H9 (cell line): ENCODE data around the gene SPNS3. TPM values are rescaled to one million over a fixed set of nuclear protein-coding genes. Genes with fewer than 3 reads are reported as not detected.

Experiments used
- DNase-seq: peaks from one replicate; pipeline ENCODE4 v3.0.0-alpha.2; 2017
- H2AFZ ChIP-seq: one replicate; pipeline ENCODE4 v1.6.1; 2013; ENCODE audit warnings: mild to moderate bottlenecking, low read length, control low read depth, moderate library complexity
- H2AK5ac ChIP-seq: 2 replicates; pipeline ENCODE4 v1.6.1; 2013; ENCODE audit warnings: low read length, control low read depth, mixed read lengths; ENCODE audit not compliant: insufficient read length
- H2BK120ac ChIP-seq: one replicate; pipeline ENCODE4 v1.6.1; 2013; ENCODE audit warnings: low read depth, mild to moderate bottlenecking, low read length, control low read depth, inconsistent platforms; ENCODE audit not compliant: poor library complexity, severe bottlenecking
- H2BK12ac ChIP-seq: 2 replicates; pipeline ENCODE4 v1.6.1; 2013; ENCODE audit warnings: low read length, control low read depth, mixed read lengths, low read depth; ENCODE audit not compliant: insufficient read length
- H2BK15ac ChIP-seq: 2 replicates; pipeline ENCODE4 v1.6.1; 2013; ENCODE audit warnings: low read depth, low read length, control low read depth
- H2BK20ac ChIP-seq: one replicate; pipeline ENCODE4 v1.6.1; 2013; ENCODE audit warnings: low read depth, mild to moderate bottlenecking, low read length, control low read depth, inconsistent platforms; ENCODE audit not compliant: poor library complexity, severe bottlenecking
- H2BK5ac ChIP-seq: 2 replicates; pipeline ENCODE4 v1.6.1; 2013; ENCODE audit warnings: low read length, control low read depth, mixed read lengths; ENCODE audit not compliant: insufficient read length
- H3K14ac ChIP-seq: 2 replicates; pipeline ENCODE4 v1.6.1; 2013; ENCODE audit warnings: low read length, control low read depth; ENCODE audit not compliant: insufficient read depth
- H3K18ac ChIP-seq: 2 replicates; pipeline ENCODE4 v1.6.1; 2013; ENCODE audit warnings: low read depth, mild to moderate bottlenecking, mixed read lengths, low read length, control low read depth; ENCODE audit not compliant: insufficient read length
- H3K23ac ChIP-seq: 2 replicates; pipeline ENCODE4 v1.6.1; 2013; ENCODE audit warnings: low read length, control low read depth, mixed read lengths, low read depth; ENCODE audit not compliant: insufficient read length
- H3K23me2 ChIP-seq: 2 replicates; pipeline ENCODE4 v1.6.1; 2013; ENCODE audit warnings: low read depth, mild to moderate bottlenecking, mixed read lengths, low read length, control low read depth; ENCODE audit not compliant: insufficient read length, poor library complexity, severe bottlenecking
- H3K27ac ChIP-seq: 2 replicates; pipeline ENCODE4 v1.5.1; 2013; ENCODE audit warnings: low read length, control low read depth, mixed read lengths, low read depth; ENCODE audit not compliant: insufficient read length
- H3K27me3 ChIP-seq: 2 replicates; pipeline ENCODE4 v1.6.1; 2013; ENCODE audit warnings: low read length, control low read depth, inconsistent platforms; ENCODE audit not compliant: insufficient read depth
- H3K4ac ChIP-seq: 2 replicates; pipeline ENCODE4 v1.6.1; 2013; ENCODE audit warnings: low read depth, mild to moderate bottlenecking, control low read depth, inconsistent platforms, low read length, moderate library complexity
- H3K4me1 ChIP-seq: 2 replicates; pipeline ENCODE4 v1.6.1; 2013; ENCODE audit warnings: low read length, control low read depth, inconsistent platforms; ENCODE audit not compliant: insufficient read depth
- H3K4me2 ChIP-seq: 2 replicates; pipeline ENCODE4 v1.6.1; 2013; ENCODE audit warnings: low read length, control low read depth, mixed read lengths; ENCODE audit not compliant: insufficient read length, insufficient read depth
- H3K56ac ChIP-seq: 2 replicates; pipeline ENCODE4 v1.6.1; 2013; ENCODE audit warnings: low read depth, mild to moderate bottlenecking, mixed read lengths, low read length, control low read depth; ENCODE audit not compliant: insufficient read length
- H3K79me1 ChIP-seq: 2 replicates; pipeline ENCODE4 v1.6.1; 2013; ENCODE audit warnings: low read depth, mild to moderate bottlenecking, moderate library complexity, low read length, control low read depth, inconsistent platforms; ENCODE audit not compliant: insufficient read depth, poor library complexity, severe bottlenecking
- H3K79me2 ChIP-seq: 2 replicates; pipeline ENCODE4 v1.6.1; 2013; ENCODE audit warnings: low read length, control low read depth, inconsistent platforms; ENCODE audit not compliant: insufficient read depth
- H3K9ac ChIP-seq: 2 replicates; pipeline ENCODE4 v1.6.1; 2013; ENCODE audit warnings: low read length, control low read depth, mixed read lengths; ENCODE audit not compliant: insufficient read length; ENCODE audit errors: extremely low read depth
- H3K9me3 ChIP-seq: one replicate; pipeline ENCODE4 v1.6.1; 2013; ENCODE audit warnings: low read depth, low read length, inconsistent platforms; ENCODE audit not compliant: control insufficient read depth
- H3T11ph ChIP-seq: one replicate; pipeline ENCODE4 v1.6.1; 2013; ENCODE audit warnings: mild to moderate bottlenecking, low read length, control low read depth, inconsistent platforms
- H4K20me1 ChIP-seq: one replicate; pipeline ENCODE4 v1.6.1; 2013; ENCODE audit not compliant: control insufficient read depth, insufficient read length, insufficient read depth
- H4K5ac ChIP-seq: 2 replicates; pipeline ENCODE4 v1.6.1; 2013; ENCODE audit warnings: low read depth, mild to moderate bottlenecking, mixed read lengths, low read length, control low read depth; ENCODE audit not compliant: insufficient read length
- H4K8ac ChIP-seq: replicated peaks from 2 replicates; pipeline ENCODE4 v1.6.1; 2013; ENCODE audit warnings: low read length, control low read depth, mixed read lengths, low read depth; ENCODE audit not compliant: insufficient read length
- H4K91ac ChIP-seq: 2 replicates; pipeline ENCODE4 v1.6.1; 2013; ENCODE audit warnings: low read depth, mild to moderate bottlenecking, moderate library complexity, mixed read lengths, low read length, control low read depth; ENCODE audit not compliant: insufficient read length
- H3K27ac Mint-ChIP-seq, 3 experiments: 2 replicates in 2 of 3; 3 replicates in 1 of 3; pipeline ENCODE4 v1.8.0; 2020 to 2021; ENCODE audit warnings: mixed read lengths in 3 of 3, mild to moderate bottlenecking in 1 of 3, moderate library complexity in 1 of 3
- H3K27me3 Mint-ChIP-seq: 2 replicates; pipeline ENCODE4 v1.8.0; 2021; ENCODE audit warnings: low read depth, mild to moderate bottlenecking, moderate library complexity, mixed read lengths
- H3K36me3 Mint-ChIP-seq, 3 experiments: 2 replicates in 2 of 3; 3 replicates in 1 of 3; pipeline ENCODE4 v1.8.0; 2020 to 2021; ENCODE audit warnings: low read depth in 3 of 3, mixed read lengths in 3 of 3; ENCODE audit not compliant: insufficient read depth in 1 of 3
- H3K4me1 Mint-ChIP-seq, 2 experiments: 2 replicates each; pipeline ENCODE4 v1.8.0; 2020; ENCODE audit warnings: mixed read lengths in 2 of 2
- H3K4me3 Mint-ChIP-seq, 2 experiments: 2 replicates in 1 of 2; 3 replicates in 1 of 2; pipeline ENCODE4 v1.8.0; 2020 to 2021; ENCODE audit warnings: mild to moderate bottlenecking in 2 of 2, mixed read lengths in 2 of 2, moderate library complexity in 1 of 2
- H3K9me3 Mint-ChIP-seq, 2 experiments: 2 replicates in 1 of 2; 3 replicates in 1 of 2; pipeline ENCODE4 v1.8.0; 2020; ENCODE audit warnings: mild to moderate bottlenecking in 2 of 2, mixed read lengths in 2 of 2, moderate library complexity in 1 of 2
- CTCF ChIP-seq: fragments of 200-600 bp; sonication (generic); conservative IDR thresholded peaks from 3 replicates; pipeline ENCODE4 v1.8.0; 2021; ENCODE audit warnings: antibody characterized with exemption, mild to moderate bottlenecking
- WGBS: extraction: QIAGEN DNeasy Blood & Tissue Kit; methylation state at CpG from one replicate; pipeline ENCODE4 v1.1.7; 2013; ENCODE audit warnings: missing lambda C conversion rate, low lambda C conversion rate, mixed read lengths; ENCODE audit not compliant: insufficient read length; ENCODE audit errors: extremely low coverage; 5-methylcytosine and 5-hydroxymethylcytosine counted together
- total RNA-seq: library from RNA; stranded (reverse); gene quantifications from 2 replicates; pipeline ENCODE4 v1.2.1, GENCODE V29; 2021

The SPNS3 gene
- total RNA-seq, 1 experiment from 2014 or later: not detected

- no peak overlapping the region for H3K56ac ChIP-seq
- no peaks in the 10 kb centered on the region for H3K79me2 ChIP-seq
- Mint-ChIP-seq H3K36me3 (no peaks in the 10 kb centered on the region), H3K4me3 (no peak overlapping the region), H3K27me3 (peaks cover 4% of the 10 kb centered on the region), H3K27ac (no peak overlapping the region), H3K4me1 (peaks cover 20 to 28% of the 10 kb centered on the region in 2 experiments), H3K9me3 (no peaks in the 10 kb centered on the region)
- H2AK5ac ChIP-seq: no peak overlapping the region
- WGBS: no CpG with 5 or more reads among the region's 19 CpGs
- H4K91ac ChIP-seq: no peak overlapping the region
- no peak overlapping the region for H4K5ac ChIP-seq
- H3T11ph ChIP-seq: no peak overlapping the region
- H2BK20ac ChIP-seq: no peak overlapping the region
- no peak overlapping the region for H3K27ac ChIP-seq
- no peak overlapping the region for H3K4ac ChIP-seq
- no peaks in the 10 kb centered on the region for H3K23me2 ChIP-seq
- H3K18ac ChIP-seq: no peak overlapping the region
- no peaks in the 10 kb centered on the region for H3K9me3 ChIP-seq
- H4K20me1 ChIP-seq: no peaks in the 10 kb centered on the region
- no peak overlapping the region for H4K8ac ChIP-seq
- no peak overlapping the region for H2AFZ ChIP-seq
- H3K23ac ChIP-seq: no peak overlapping the region
- no peaks in the 10 kb centered on the region for H3K4me1 ChIP-seq
- H3K4me2 ChIP-seq: no peak overlapping the region
- no peak overlapping the region for H2BK5ac ChIP-seq
- no peaks in the 10 kb centered on the region for H3K79me1 ChIP-seq
- H3K27me3 ChIP-seq: no peaks in the 10 kb centered on the region
- no peak for DNase-seq
- TF ChIP-seq CTCF: no peak
- no peak overlapping the region for H2BK15ac ChIP-seq
- H3K14ac ChIP-seq: no peak overlapping the region
- no peak overlapping the region for H3K9ac ChIP-seq
- H2BK120ac ChIP-seq: no peak overlapping the region
- no peak overlapping the region for H2BK12ac ChIP-seq
Observed at GRCh38 chr17:4476511-4477070, 42.9 kb downstream of the SPNS3 start.
